HG03460 (cell line): Measurements from ENCODE around the gene TMEM8B.

Source experiments
- ATAC-seq: cut with Tn5 transposase; IDR thresholded peaks from one replicate; pipeline ENCODE4 v1.9.1; 2021; ENCODE audit not compliant: unreplicated experiment

TMEM8B gene

GRCh38 chr9:35836595-35836994 is 7.6 kb downstream of the TMEM8B start:
- no peak for ATAC-seq

GRCh38 chr9:35839926-35840325 is 10.9 kb downstream of the TMEM8B start:
- ATAC-seq = no peak

- no peak for ATAC-seq
These were observed 12.0 kb downstream of the TMEM8B start for GRCh38 chr9:35840881-35841644.

DNA sequence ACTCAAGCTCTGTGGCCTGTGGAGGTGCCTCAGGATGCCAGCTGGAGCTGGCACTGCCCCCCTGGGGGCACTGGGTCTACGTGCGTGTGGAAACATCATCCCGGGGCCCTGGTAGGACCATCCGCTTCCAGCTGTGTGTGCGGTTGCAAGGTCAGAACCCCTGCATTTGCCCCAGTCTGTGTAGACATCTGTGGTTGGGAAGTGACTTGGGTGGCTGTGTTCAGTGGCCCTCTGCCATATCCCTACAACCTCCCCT is 12.5 kb downstream of the TMEM8B start:
- no peak for ATAC-seq

DNA sequence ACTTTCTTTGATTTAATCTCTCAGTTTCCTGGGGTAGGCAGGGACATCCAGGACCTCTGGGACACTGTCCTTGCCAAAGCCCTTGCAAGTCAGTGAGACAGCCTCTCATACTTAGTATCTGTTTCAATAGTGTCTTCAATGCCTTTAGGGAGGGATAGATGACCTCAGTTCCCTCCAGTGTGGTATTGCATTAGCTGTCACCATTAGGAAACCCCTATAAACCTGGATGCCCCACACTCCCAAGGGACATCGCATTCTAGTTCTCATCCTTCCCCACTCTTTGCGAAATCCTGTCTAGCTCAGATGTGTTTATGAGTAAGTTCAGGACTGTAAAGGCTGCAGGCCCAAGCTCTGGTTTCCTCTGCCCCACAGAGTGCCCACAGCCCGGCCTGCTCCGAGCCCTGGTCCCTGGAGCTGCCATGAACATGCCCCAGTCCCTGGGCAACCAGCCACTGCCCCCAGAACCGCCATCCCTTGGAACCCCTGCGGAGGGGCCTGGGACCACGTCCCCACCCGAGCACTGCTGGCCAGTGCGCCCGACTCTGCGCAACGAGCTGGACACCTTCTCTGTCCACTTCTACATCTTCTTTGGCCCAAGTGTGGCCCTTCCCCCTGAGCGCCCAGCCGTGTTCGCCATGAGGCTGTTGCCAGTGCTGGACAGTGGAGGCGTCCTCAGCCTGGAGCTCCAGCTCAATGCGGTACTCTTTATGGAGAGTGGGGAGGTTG is 13.2 kb downstream of the TMEM8B start:
- no peak for ATAC-seq

DNA sequence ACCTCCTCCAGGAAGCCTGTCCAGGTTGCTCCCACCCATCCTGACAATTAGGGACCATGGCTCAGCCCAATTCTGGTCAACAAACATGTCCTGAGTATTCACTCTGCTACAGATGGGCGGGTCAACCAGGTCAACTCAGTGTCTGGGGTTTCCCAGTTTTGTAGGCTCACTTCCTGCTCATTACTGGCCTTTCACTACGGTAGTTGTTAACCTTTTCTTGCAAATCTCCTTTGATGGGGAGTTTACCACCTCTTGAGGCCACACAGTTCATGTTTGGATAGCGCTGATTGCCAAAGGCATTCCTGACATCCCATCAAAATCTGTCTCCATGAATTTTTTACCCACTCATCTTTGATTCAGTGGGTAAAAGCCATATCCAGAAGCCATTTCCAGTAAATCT is 13.8 kb downstream of the TMEM8B start:
- ATAC-seq = peak; percentile 71

GRCh38 chr9:35844628-35845270 is 15.7 kb downstream of the TMEM8B start:
- no peak for ATAC-seq

DNA sequence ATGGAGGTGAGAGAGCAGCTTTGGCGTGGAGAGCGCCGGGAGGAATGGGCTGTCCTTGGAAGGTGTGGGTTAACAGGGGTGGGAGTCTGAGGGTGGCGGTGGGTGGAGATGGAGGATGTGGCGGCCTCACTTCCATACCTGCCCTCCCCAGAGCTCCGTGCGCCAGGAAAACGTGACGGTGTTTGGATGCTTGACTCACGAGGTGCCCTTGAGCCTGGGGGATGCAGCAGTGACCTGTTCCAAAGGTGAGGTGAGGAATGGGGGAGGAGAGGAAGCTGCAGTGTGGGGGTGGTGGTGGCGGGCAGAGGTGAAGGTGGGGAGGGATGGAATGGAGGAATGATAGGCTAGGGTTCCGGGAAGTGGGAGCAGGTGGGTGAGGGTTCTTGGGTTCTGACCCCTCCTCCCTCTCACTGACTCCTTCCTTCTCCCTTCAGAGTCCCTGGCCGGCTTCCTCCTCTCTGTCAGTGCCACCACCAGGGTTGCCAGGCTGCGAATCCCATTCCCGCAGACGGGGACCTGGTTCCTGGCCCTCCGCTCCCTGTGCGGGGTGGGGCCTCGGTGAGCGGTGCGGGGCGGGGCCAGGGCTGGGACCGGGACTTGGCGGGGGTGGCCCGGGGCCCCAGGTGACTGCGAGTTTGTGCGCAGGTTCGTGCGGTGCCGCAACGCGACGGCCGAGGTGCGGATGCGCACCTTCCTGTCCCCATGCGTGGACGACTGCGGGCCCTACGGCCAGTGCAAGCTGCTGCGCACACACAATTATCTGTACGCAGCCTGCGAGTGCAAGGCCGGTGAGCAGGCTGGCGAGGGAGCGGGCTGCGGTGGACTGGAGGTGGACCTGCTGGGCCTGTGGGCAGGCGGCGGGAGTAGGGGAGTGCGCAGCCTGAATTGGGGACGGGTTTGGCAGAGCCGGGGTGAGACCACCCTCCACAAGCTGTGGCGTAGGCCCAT is 17.1 kb downstream of the TMEM8B start:
- no peak for ATAC-seq

- peak; percentile 93 for ATAC-seq
These were observed 19.0 kb downstream of the TMEM8B start for GRCh38 chr9:35847792-35848572.

DNA sequence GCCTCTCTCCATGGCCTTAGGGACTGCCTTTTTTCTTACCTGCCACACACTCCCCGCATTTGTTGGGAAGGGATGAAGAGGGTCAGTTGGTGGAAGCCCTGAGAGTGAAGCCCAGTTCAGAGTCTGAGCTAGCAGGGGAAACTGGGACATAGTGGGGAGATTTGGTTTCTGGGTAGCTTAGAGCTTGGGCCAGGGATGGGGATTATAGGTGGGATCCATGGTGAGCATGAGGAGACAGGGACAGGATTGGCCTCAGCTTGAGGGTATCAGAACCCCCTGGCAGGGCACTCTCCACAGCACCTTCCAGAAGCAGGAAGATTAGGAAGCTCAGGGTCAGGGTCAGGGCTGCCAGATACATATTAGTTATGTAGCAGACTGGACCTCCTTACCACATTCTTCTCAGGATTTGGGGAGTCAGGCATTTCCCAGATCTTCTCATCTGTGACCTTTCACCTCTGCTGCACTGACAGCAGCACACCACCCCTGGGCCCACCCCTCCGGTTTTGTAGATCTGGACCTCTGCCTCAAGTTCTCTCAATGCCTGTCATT is 23.3 kb downstream of the TMEM8B start:
- ATAC-seq = no peak

DNA sequence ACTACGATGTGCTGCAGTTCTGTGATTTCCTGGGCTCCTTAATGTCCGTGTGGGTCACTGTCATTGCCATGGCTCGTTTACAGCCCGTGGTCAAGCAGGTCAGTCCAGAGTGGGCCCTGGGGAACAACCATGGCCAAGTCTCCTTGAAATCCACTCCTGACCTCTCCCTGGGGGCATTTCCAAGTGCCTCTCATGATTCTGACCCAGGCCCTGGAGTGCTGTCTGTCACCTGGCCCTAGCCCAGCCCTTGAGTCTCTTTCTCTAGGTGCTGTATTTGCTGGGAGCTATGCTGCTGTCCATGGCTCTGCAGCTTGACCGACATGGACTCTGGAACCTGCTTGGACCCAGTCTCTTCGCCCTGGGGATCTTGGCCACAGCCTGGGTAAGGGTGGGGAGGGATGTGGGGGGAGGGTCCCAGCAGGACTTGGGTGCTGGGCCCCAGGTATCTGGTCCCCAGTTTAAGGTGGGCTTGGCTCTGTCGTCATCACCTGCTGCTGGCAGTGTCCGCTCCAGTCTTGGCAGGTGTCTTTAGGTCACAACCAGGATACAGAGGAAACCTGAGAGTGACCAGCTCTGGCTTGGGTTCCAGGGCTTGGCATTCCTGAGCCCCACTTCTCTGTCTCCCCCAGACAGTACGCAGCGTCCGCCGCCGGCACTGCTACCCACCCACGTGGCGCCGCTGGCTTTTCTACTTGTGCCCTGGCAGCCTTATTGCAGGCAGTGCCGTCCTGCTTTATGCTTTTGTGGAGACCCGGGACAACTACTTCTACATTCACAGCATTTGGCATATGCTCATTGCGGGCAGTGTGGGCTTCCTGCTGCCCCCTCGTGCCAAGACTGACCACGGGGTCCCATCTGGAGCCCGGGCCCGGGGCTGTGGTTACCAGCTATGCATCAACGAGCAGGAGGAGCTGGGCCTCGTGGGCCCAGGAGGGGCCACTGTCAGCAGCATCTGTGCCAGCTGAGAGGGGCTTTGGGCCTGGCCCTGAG is 24.1 kb downstream of the TMEM8B start:
- no peak for ATAC-seq

DNA sequence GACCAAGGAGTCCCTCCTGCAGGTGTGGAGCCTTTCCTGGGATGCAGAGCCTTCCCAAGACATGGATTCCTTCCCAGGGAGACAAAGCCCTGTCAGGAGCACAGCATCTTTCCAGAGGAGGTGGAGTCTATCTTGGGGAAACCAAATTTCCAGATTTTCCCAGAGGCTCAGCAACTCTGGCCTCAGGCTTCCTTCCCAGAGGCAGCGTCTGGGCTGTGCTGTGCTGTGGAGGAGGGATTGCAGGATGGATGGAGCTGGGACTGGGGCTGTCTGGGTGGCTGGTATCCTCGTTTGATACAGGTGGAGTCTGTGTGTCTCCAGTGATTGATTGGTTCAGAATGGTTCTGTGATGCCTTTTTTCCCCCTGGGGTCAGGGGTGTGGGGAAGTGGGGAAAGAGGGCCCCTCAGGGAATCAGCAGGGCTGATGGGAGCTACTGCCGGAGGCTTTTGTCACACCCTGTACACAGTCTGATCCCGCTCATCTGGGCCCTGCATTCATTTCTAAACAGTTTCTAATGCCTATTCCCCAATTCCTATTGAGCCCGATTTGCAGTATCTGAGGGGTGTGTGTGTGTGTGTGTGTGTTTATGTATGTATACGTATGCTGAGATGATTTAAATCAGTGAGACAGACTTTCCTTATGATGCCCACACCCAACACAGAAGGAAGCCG is 25.2 kb downstream of the TMEM8B start:
- ATAC-seq = no peak

DNA sequence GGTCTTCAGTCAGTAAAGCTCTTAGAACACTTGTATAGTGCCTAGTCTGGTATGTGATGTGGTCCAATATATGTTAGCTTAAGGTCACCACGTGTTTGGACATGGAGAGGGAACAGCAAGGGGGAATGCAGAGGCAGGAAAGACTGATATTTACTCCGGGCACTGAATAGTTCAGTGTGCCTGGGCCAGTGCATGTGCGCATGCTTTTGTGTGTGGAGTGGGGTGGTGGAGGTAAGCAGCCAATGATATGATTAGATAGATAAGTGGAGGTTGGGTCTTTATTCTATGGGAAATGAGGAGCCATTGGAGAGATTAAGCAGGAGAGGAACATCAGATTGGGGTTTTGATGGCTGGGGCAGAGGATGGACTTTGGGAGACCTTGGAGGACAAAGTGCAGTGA is 27.2 kb downstream of the TMEM8B start:
- ATAC-seq = no peak

DNA sequence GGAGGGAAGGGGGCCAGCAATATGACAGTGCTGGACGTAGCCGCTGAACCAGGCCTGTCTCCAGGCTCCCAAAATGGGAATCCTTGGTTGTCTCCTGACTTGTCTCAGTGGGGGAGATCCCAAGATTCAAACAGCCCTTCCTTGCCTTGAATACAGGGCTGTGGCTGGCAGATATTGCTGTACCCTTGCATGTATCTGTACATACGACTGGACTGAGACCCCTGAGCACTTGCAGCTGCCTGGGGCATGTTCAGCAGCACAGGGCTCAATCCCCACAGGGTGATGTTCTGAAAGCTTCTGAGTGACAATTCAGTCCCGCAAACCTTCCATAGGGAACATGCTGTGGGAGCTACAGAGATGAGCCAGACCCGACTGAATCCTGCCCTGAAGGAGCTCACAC is 27.9 kb downstream of the TMEM8B start:
- no peak for ATAC-seq

DNA sequence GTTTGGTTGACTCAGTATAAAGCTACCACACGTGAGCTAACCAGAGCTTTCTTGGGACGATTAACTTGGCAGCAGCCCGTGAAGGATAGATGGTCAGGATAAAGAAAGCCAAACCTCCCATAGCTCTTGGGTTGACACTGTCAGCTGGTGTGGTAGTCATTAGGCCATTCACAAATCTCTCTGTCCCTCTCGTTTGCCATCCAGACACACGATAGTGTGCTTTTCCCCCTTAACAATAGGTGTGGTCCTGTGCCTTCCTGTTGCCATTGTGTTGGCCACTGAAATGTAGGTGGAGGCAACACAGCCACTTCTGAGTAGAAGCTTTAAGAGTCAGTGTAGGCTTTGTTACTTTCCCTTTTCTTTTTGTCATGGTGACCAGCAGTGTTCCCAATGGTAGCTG is 29.4 kb downstream of the TMEM8B start:
- no peak for ATAC-seq

- no peak for ATAC-seq
These were observed 30.4 kb downstream of the TMEM8B start for GRCh38 chr9:35859310-35859989.

- no peak for ATAC-seq
These were observed 30.9 kb downstream of the TMEM8B start for GRCh38 chr9:35859990-35860339.
